Stimulated activated CD8-positive, alpha-beta memory T cell treated with anti-CD3 and anti-CD28 coated beads, Interleukin-15, amount 100 ng/mL, for 1 hour (primary cell): ENCODE results near the gene PCBP4.

Source experiments
- DNase-seq: peaks from one replicate; pipeline ENCODE4 v3.0.0-alpha.2; 2020; ENCODE audit warnings: low read depth

The PCBP4 gene

DNA sequence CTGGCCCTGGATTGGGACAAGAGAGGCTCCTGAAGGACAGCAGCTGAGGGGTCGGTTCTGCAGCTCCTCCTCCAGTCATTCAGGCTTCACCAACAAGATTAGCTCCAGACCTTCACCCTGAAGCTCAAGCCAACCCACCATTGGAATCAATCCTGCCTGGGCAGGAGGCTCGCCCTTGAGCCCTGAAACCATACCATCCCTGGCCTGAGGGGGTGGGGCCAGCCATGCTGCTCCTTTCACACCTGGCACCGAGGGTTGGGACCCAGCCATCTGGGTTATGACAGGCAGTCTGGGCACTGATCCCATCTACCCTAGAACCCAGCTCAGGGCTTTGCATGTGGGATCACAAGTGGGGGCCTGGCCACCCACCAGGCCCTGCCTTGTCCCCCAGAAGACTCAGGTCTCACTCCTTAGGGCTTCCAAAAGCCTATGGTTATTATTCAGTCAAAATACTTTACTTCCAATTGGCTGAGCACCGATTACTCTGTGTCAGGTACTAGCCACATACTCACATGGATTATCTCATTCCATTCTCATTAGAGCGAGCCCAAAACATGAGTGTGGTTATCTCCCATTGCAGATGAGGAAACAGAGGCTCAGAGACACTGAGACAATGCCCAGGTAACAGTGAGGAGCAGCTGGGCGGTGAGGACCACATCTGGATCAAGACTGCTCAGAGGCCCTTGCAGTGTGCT, 3.5 kb upstream of the PCBP4 start:
- DNase-seq: no peak

- no peak for DNase-seq
Measured at GRCh38 chr3:51969841-51970240, 2.6 kb upstream of the PCBP4 start.

- DNase-seq: no peak
Measured at GRCh38 chr3:51968883-51969678, 1.8 kb upstream of the PCBP4 start.

GRCh38 chr3:51968170-51968775, 1.0 kb upstream of the PCBP4 start:
- DNase-seq: no peak

GRCh38 chr3:51966922-51967383, 301 bp downstream of the PCBP4 start:
- no peak for DNase-seq

- DNase-seq: no peak
Measured at GRCh38 chr3:51966486-51966885, 768 bp downstream of the PCBP4 start.

DNA sequence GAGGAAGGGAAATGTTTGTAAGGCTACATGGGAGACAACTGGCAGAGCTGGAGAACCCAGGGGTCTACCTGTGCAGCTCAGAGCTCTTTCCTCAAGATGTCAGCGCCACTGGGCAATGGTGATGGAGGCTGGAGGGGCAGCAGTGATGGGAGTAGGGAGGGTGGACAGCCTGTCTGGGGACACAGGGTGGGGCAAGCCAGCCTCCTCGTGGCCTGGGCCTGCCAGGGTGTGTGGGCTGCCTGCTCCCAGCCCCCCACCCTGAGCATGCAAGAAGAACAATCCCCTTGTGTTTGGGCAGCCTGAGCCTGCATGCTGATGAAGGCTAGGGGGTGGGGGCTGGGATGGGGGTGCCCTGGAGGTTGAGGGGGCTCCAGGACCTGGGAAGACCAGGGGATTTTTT, 1.2 kb downstream of the PCBP4 start:
- no peak for DNase-seq

- DNase-seq: no peak
Measured at GRCh38 chr3:51964521-51964920, 2.7 kb downstream of the PCBP4 start.

DNA sequence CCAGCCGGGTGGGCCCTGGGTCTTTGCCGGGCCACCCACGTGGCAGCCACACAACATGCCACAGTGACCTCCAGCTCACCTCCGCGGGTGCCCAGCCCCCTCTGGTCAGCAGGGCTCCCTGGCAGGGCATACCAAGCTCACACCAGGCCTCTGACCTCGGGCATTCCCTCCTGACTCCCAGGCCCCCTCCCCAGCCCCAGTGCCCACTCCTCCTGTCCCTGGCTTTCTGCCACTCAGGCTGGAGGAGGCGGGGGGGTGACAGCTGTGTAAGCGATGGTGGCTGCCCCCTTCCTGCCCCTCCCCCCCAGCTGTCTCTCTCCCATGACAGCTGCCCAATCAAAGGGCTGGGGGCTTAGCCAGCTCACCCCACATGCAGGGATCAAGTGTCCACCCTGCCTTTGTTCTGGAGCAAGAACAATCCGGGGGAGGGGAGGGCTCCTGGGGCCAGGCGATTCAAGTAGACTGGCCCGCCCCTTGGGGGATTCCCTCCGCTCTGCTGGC, 3.3 kb downstream of the PCBP4 start:
- DNase-seq: no peak

GRCh38 chr3:51962854-51963530, 4.3 kb downstream of the PCBP4 start:
- DNase-seq: no peak

- no peak for DNase-seq
Measured at GRCh38 chr3:51961602-51962569, 5.4 kb downstream of the PCBP4 start.

DNA sequence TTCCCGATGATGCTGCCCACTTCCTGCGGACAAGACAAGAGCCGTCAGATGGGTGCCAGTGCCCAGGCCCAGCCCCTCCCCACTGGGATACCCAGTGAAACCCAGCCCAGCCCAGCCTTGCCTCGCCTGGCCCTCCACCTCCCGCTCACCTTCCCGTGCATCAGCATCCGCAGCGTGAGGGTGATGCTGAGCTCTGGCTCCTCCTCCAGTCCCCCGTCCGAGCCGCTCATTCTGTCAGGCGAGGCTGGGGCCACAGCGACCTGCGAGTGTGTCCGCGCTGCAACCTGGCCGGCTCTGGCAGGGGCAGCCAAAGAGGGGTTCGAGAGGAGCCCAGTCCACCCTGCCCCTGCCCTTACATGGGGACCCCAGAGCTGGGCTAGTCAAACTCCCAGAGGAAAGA, 6.2 kb downstream of the PCBP4 start:
- no peak for DNase-seq

- no peak for DNase-seq
Measured at GRCh38 chr3:51960386-51960785, 6.9 kb downstream of the PCBP4 start.

DNA sequence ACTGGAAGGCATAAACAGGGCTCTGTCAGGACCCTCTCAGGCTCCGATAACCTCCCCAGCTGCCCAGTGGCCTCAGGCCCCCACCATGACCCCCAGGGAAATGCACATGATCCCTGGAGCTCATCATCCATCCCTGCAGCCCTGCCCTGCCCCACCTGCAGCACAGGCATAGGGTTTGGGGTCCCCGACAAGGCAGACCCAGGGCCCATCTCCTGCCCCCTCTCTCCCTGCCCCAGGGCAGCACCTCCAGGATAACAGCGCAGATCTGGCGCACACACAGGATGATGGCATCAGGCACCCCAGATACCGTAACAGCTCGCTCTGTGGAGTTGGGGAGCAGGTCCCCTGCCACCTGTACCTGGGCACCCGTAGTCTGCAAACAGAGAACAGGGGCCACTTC, 7.6 kb downstream of the PCBP4 start:
- DNase-seq: no peak

GRCh38 chr3:51958603-51959521, 8.4 kb downstream of the PCBP4 start:
- DNase-seq: no peak

GRCh38 chr3:51957520-51958205, 9.6 kb downstream of the PCBP4 start:
- DNase-seq: no peak

GRCh38 chr3:51955893-51956770, 11.1 kb downstream of the PCBP4 start:
- DNase-seq: no peak

DNA sequence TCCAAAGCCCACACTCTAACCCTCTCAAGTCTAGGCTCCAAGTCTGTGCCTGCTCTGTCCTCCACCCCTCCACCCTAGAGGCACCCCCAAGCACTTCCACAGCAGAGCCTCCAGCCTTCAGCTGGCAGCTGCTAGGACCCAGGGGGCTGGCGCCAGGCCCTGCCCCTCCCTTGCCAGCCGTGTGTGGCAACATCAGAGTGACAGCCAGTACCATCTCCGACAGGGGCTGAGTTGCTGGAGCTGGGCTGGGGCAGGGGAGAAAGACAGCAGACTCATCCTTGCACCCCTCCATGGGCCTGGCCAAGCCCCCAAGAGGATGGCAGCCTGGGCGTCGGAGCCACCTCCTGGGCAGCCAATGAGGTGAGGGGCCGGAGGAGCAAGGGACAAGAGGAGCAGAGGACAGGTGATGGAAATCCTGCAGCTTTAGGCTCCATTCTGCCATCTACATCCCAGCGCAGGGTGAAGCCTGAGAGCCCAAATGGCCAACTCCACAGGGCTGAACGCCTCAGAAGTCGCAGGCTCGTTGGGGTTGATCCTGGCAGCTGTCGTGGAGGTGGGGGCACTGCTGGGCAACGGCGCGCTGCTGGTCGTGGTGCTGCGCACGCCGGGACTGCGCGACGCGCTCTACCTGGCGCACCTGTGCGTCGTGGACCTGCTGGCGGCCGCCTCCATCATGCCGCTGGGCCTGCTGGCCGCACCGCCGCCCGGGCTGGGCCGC, 11.9 kb downstream of the PCBP4 start, which contains the start of gene GPR62:
TSS of gene GPR62 (plus strand) at position 207 of the 718 bp plus-strand sequence. CDS start at position 479, 272 bp downstream.
- DNase-seq: no peak
